K562 (cell line): ENCODE data around the gene BNIPL. TPM values are rescaled to one million over a fixed set of nuclear protein-coding genes. Genes with fewer than 3 reads are reported as not detected.
A peak's percentile ranks its signal among the peaks of the same experiment; 100 is the strongest.

Experiments
- BCL6 ChIP-seq: fragments of 250-450 bp; sonication (Bioruptor Pico); IDR thresholded peaks from 2 replicates; pipeline ENCODE4 v1.4.0; 2020
- CCNT2 ChIP-seq: IDR thresholded peaks from 2 replicates; pipeline ENCODE4 v1.6.1; 2011; ENCODE audit warnings: borderline replicate concordance, low read depth, mild to moderate bottlenecking, moderate library complexity, mixed read lengths, low read length; ENCODE audit not compliant: insufficient read length; ENCODE audit errors: extremely low read depth
- HMGN3 ChIP-seq: IDR thresholded peaks from 2 replicates; pipeline ENCODE4 v1.6.1; 2011; ENCODE audit warnings: borderline replicate concordance, low read depth, mild to moderate bottlenecking, mixed read lengths, low read length; ENCODE audit not compliant: insufficient read length; ENCODE audit errors: extremely low read depth
- MED1 ChIP-seq: sonication (generic); formaldehyde crosslinking; IDR thresholded peaks from 2 replicates; pipeline ENCODE4 v1.8.1; 2023; ENCODE audit warnings: missing genetic modification reagents, borderline replicate concordance
- NFIC ChIP-seq: fragments of 450-650 bp; IDR thresholded peaks from 2 replicates; pipeline ENCODE4 v1.6.1; 2017; ENCODE audit warnings: mild to moderate bottlenecking, inconsistent platforms
- PHF8 ChIP-seq: fragments of 200-600 bp; sonication (generic); IDR thresholded peaks from 2 replicates; pipeline ENCODE4 v1.6.1; 2012; ENCODE audit warnings: mixed run types, mild to moderate bottlenecking, inconsistent platforms, low read length, moderate library complexity, borderline replicate concordance
- POLR2B ChIP-seq: fragments of 450-650 bp; IDR thresholded peaks from 2 replicates; pipeline ENCODE4 v1.6.1; 2018; ENCODE audit warnings: low read depth; ENCODE audit not compliant: partially characterized antibody
- RBM22 ChIP-seq: fragments of 200-400 bp; formaldehyde crosslinking; IDR thresholded peaks from 2 replicates; pipeline ENCODE4 v1.6.1; 2018; ENCODE audit warnings: low read length, low read depth; ENCODE audit not compliant: poor library complexity, severe bottlenecking
- RHOXF2B ChIP-seq: fragments of 250-450 bp; sonication (Bioruptor Pico); conservative IDR thresholded peaks from 2 replicates; pipeline ENCODE4 v1.5.1; 2021
- SMARCC2 ChIP-seq: fragments of 450-650 bp; IDR thresholded peaks from 2 replicates; pipeline ENCODE4 v1.6.1; 2017; ENCODE audit warnings: antibody characterized with exemption, moderate library complexity, mild to moderate bottlenecking, low read depth
- TGIF2 ChIP-seq: sonication (generic); formaldehyde crosslinking; IDR thresholded peaks from 2 replicates; pipeline ENCODE4 v1.8.1; 2022; ENCODE audit warnings: mild to moderate bottlenecking, missing genetic modification reagents, moderate library complexity
- ZFX ChIP-seq: sonication (generic); formaldehyde crosslinking; IDR thresholded peaks from 2 replicates; pipeline ENCODE4 v1.8.0; 2022; ENCODE audit warnings: mild to moderate bottlenecking, missing genetic modification reagents, moderate library complexity
- ZNF324 ChIP-seq: fragments of 250-450 bp; sonication (Bioruptor Pico); IDR thresholded peaks from 2 replicates; pipeline ENCODE4 v1.4.0; 2020; ENCODE audit warnings: mild to moderate bottlenecking
- ZNF707 ChIP-seq: fragments of 250-450 bp; sonication (Bioruptor Pico); conservative IDR thresholded peaks from 2 replicates; pipeline ENCODE4 v1.8.0; 2022; ENCODE audit warnings: inconsistent platforms, mild to moderate bottlenecking, moderate library complexity
- polyA plus RNA-seq, 8 experiments: library from polyadenylated mRNA; depleted of rRNA in 4 of 8; stranded (reverse) in 5 of 8; unstranded in 3 of 8; fragments of >200 nt; fragmentation: Nextera tagmentation in 2 of 8; fragmentation: Illumina TruSeq in 1 of 8; extraction: Ambion mirVana in 2 of 8; extraction: Trizol in 1 of 8; gene quantifications; 2 replicates each; pipeline versions ENCODE4 v1.2.1 to v1.2.3, GENCODE V29; 2011 to 2014; ENCODE audit warnings: inconsistent platforms in 1 of 8, missing spikeins in 1 of 8
- total RNA-seq, 7 experiments: library from RNA; depleted of rRNA in 6 of 7; stranded (reverse); fragments of >200 nt in 6 of 7; fragmentation: Illumina TruSeq in 2 of 7; extraction: Trizol in 2 of 7; gene quantifications; 2 replicates each; pipeline versions ENCODE4 v1.2.1 to v1.2.3, GENCODE V29; 2011 to 2021; ENCODE audit warnings: low replicate concordance in 1 of 7
- TF ChIP-seq, protein P1 (sequence below): fragments of 250-450 bp; sonication (Bioruptor Pico); IDR thresholded peaks from 2 replicates; pipeline ENCODE4 v1.5.0; 2020; ENCODE audit warnings: mild to moderate bottlenecking, borderline replicate concordance
- TF ChIP-seq, protein P2 (sequence below): fragments of 200-800 bp; sonication (Bioruptor generic); IDR thresholded peaks from 2 replicates; pipeline ENCODE4 v1.6.1; 2017; ENCODE audit warnings: missing genetic modification characterization, missing compliant biosample characterization
- TF ChIP-seq, protein P3 (sequence below), 3 experiments: fragments of 200-800 bp in 1 of 3; fragments of 250-450 bp in 1 of 3; fragments of 450-650 bp in 1 of 3; sonication (Bioruptor Pico) in 1 of 3; sonication (Bioruptor generic) in 1 of 3; formaldehyde crosslinking in 1 of 3; IDR thresholded peaks; 2 replicates each; pipeline versions ENCODE4 v1.6.1 to v1.8.0; 2016 to 2022; ENCODE audit warnings: mild to moderate bottlenecking in 2 of 3, missing genetic modification characterization in 2 of 3, missing compliant biosample characterization in 1 of 3, moderate library complexity in 1 of 3
- TF ChIP-seq, protein P4 (sequence below): fragments of 250-450 bp; sonication (Bioruptor Pico); IDR thresholded peaks from 2 replicates; pipeline ENCODE4 v1.8.0; 2022; ENCODE audit warnings: inconsistent platforms

Gene BNIPL
- total and polyA plus RNA-seq, 9 of the 15 experiments (the other 6 are each of a cell fraction or from before 2014, with no cell fraction given): 0.08 to 1.4 (median 0.68) TPM

DNA sequence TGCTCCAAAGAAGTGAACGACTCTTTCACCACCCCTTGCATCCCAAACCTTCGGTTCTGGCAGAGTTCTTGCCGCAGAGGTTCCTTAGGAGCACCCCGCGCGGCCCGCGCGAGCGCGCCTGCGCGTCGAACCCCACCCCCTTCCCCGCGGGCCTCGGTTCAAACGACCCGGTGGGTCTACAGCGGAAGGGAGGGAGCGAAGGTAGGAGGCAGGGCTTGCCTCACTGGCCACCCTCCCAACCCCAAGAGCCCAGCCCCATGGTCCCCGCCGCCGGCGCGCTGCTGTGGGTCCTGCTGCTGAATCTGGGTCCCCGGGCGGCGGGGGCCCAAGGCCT, 11.2 kb downstream of the BNIPL start, which contains the start of gene C1orf56 (continued):
- TF ChIP-seq, protein P1, sequence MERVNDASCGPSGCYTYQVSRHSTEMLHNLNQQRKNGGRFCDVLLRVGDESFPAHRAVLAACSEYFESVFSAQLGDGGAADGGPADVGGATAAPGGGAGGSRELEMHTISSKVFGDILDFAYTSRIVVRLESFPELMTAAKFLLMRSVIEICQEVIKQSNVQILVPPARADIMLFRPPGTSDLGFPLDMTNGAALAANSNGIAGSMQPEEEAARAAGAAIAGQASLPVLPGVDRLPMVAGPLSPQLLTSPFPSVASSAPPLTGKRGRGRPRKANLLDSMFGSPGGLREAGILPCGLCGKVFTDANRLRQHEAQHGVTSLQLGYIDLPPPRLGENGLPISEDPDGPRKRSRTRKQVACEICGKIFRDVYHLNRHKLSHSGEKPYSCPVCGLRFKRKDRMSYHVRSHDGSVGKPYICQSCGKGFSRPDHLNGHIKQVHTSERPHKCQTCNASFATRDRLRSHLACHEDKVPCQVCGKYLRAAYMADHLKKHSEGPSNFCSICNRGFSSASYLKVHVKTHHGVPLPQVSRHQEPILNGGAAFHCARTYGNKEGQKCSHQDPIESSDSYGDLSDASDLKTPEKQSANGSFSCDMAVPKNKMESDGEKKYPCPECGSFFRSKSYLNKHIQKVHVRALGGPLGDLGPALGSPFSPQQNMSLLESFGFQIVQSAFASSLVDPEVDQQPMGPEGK: no peak
- TF ChIP-seq ZNF324 (CRISPR knock-in tag) (no peak), ZNF707 (CRISPR knock-in tag) (no peak), BCL6 (CRISPR knock-in tag) (no peak), POLR2B (no peak), NFIC (no peak), RBM22 (peak; percentile 15), RHOXF2B (CRISPR knock-in tag) (no peak), PHF8 (0 out of 2 replicates have a peak, but pooled peaks have one; percentile 40), HMGN3 (peak; percentile 30), ZFX (0 out of 2 replicates have a peak, but pooled peaks have one; percentile 76), MED1 (CRISPR knock-in tag) (no peak), TGIF2 (CRISPR knock-in tag) (no peak), SMARCC2 (no peak), CCNT2 (peak; percentile 28)
- TF ChIP-seq, protein P2, sequence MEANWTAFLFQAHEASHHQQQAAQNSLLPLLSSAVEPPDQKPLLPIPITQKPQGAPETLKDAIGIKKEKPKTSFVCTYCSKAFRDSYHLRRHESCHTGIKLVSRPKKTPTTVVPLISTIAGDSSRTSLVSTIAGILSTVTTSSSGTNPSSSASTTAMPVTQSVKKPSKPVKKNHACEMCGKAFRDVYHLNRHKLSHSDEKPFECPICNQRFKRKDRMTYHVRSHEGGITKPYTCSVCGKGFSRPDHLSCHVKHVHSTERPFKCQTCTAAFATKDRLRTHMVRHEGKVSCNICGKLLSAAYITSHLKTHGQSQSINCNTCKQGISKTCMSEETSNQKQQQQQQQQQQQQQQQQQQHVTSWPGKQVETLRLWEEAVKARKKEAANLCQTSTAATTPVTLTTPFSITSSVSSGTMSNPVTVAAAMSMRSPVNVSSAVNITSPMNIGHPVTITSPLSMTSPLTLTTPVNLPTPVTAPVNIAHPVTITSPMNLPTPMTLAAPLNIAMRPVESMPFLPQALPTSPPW: peak; percentile 29; the same call in 1 of the 2 replicates
- TF ChIP-seq, protein P3, sequence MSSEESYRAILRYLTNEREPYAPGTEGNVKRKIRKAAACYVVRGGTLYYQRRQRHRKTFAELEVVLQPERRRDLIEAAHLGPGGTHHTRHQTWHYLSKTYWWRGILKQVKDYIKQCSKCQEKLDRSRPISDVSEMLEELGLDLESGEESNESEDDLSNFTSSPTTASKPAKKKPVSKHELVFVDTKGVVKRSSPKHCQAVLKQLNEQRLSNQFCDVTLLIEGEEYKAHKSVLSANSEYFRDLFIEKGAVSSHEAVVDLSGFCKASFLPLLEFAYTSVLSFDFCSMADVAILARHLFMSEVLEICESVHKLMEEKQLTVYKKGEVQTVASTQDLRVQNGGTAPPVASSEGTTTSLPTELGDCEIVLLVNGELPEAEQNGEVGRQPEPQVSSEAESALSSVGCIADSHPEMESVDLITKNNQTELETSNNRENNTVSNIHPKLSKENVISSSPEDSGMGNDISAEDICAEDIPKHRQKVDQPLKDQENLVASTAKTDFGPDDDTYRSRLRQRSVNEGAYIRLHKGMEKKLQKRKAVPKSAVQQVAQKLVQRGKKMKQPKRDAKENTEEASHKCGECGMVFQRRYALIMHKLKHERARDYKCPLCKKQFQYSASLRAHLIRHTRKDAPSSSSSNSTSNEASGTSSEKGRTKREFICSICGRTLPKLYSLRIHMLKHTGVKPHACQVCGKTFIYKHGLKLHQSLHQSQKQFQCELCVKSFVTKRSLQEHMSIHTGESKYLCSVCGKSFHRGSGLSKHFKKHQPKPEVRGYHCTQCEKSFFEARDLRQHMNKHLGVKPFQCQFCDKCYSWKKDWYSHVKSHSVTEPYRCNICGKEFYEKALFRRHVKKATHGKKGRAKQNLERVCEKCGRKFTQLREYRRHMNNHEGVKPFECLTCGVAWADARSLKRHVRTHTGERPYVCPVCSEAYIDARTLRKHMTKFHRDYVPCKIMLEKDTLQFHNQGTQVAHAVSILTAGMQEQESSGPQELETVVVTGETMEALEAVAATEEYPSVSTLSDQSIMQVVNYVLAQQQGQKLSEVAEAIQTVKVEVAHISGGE (CRISPR knock-in tag; IDR thresholded peaks at IDR 0.05): no peak
- TF ChIP-seq, protein P4, sequence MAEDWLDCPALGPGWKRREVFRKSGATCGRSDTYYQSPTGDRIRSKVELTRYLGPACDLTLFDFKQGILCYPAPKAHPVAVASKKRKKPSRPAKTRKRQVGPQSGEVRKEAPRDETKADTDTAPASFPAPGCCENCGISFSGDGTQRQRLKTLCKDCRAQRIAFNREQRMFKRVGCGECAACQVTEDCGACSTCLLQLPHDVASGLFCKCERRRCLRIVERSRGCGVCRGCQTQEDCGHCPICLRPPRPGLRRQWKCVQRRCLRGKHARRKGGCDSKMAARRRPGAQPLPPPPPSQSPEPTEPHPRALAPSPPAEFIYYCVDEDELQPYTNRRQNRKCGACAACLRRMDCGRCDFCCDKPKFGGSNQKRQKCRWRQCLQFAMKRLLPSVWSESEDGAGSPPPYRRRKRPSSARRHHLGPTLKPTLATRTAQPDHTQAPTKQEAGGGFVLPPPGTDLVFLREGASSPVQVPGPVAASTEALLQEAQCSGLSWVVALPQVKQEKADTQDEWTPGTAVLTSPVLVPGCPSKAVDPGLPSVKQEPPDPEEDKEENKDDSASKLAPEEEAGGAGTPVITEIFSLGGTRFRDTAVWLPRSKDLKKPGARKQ (CRISPR knock-in tag): no peak
